ENCODE measurements around the gene NHS.

Gene NHS

GRCh38 chrX:17669891-17670290, 294.9 kb downstream of the NHS start:
- no peak for DNase-seq (ENCODE audit: low read depth)
- TF ChIP-seq, protein P1, sequence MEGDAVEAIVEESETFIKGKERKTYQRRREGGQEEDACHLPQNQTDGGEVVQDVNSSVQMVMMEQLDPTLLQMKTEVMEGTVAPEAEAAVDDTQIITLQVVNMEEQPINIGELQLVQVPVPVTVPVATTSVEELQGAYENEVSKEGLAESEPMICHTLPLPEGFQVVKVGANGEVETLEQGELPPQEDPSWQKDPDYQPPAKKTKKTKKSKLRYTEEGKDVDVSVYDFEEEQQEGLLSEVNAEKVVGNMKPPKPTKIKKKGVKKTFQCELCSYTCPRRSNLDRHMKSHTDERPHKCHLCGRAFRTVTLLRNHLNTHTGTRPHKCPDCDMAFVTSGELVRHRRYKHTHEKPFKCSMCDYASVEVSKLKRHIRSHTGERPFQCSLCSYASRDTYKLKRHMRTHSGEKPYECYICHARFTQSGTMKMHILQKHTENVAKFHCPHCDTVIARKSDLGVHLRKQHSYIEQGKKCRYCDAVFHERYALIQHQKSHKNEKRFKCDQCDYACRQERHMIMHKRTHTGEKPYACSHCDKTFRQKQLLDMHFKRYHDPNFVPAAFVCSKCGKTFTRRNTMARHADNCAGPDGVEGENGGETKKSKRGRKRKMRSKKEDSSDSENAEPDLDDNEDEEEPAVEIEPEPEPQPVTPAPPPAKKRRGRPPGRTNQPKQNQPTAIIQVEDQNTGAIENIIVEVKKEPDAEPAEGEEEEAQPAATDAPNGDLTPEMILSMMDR (IDR thresholded peaks at IDR 0.05; ENCODE audit: insufficient read depth, low read depth, low read length, missing control alignments): no peak
- H3K4me3 ChIP-seq (ENCODE audit: low read length): no peak overlapping the region

- H3K4me3 ChIP-seq (ENCODE audit: low read length): no peak overlapping the region
- TF ChIP-seq, protein P1 (IDR thresholded peaks at IDR 0.05; ENCODE audit: insufficient read depth, low read depth, low read length, missing control alignments): no peak
- no peak for DNase-seq (ENCODE audit: low read depth)
Observed at GRCh38 chrX:17670874-17671273, 295.9 kb downstream of the NHS start.

- no peak for DNase-seq (ENCODE audit: low read depth)
- TF ChIP-seq, protein P1 (IDR thresholded peaks at IDR 0.05; ENCODE audit: insufficient read depth, low read depth, low read length, missing control alignments): no peak
- no peak overlapping the region for H3K4me3 ChIP-seq (ENCODE audit: low read length)
Observed at GRCh38 chrX:17674601-17675000, 299.6 kb downstream of the NHS start.

DNA sequence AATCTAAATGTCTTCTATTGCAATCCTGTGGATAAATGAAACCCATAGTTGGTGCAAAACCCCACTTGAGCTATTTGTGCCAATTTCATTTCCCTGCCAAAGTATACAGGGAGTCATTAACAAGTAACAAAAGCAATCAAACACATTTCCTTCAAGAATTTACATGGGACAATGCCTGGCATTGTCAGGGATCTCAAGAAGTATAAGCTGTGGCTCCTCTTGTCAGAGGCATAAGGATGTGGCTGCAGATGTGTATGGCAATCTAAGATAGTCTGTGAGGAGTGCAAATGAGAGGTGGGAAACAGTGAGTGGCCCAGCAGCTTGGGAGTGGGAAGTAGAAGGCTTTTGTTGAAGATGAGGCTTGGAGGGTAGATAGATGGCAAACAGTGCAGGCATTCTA, 304.3 kb downstream of the NHS start:
- no peak overlapping the region for H3K4me3 ChIP-seq (ENCODE audit: low read length)
- TF ChIP-seq, protein P1 (IDR thresholded peaks at IDR 0.05; ENCODE audit: insufficient read depth, low read depth, low read length, missing control alignments): no peak
- DNase-seq (ENCODE audit: low read depth): no peak

DNA sequence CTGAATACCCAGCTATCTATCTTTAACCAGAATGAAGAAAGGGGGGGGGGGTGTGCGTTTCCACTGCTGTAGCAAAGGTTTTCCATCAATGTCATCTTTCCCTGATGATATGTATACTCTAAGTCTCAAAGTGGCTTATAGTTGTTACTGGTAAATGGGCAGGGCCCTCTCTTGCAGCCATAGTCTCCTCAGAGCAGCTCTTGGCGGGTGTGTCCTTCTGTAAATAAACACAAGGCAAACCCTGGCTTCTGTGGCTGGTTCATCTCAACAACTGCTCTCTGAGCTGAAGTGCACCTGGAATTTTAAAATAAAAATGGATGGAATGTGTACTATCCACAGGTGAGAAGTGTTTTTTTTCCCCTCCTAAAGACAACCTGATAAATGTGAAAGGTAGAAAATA, 304.8 kb downstream of the NHS start:
- DNase-seq (ENCODE audit: low read depth): peak; percentile 10
- no peak overlapping the region for H3K4me3 ChIP-seq (ENCODE audit: low read length)
- TF ChIP-seq, protein P1 (IDR thresholded peaks at IDR 0.05; ENCODE audit: insufficient read depth, low read depth, low read length, missing control alignments): no peak

DNA sequence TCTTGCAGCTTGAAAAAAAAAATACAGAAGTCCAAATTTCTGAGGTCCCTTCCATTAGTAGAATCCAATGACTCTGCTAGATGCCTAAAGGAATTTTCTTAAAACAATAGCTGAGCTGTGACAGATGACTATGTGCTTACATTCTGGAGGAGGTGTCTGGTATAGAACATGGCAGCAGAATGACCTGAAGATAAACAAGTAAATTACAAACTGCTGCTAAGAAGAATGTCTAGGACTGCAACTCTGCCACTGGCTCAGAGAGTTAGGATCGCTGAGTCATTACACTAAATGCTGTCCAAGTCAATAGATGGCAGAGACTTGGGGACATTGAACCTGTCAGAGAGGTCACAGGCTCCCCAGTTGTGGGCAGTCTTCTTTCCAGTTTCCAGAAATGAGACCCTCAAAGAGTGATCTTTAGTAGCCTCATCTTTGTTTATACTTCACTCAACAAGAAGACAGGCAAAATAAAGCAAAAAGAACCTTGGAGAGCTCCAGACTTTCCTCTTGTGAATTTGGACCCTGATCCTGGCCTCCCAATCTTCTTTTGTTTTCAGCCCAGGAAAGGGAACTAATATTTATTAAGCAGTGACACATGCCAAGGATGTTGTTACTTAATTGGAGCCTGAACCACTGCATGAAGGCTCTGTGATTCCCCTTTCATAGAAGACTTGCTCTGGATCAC, 305.9 kb downstream of the NHS start:
- no peak overlapping the region for H3K4me3 ChIP-seq (ENCODE audit: low read length)
- DNase-seq (ENCODE audit: low read depth): peak; percentile 14
- TF ChIP-seq, protein P1 (IDR thresholded peaks at IDR 0.05; ENCODE audit: insufficient read depth, low read depth, low read length, missing control alignments): no peak

- DNase-seq (ENCODE audit: low read depth): no peak
- H3K4me3 ChIP-seq (ENCODE audit: low read length): no peak overlapping the region
- TF ChIP-seq, protein P1 (IDR thresholded peaks at IDR 0.05; ENCODE audit: insufficient read depth, low read depth, low read length, missing control alignments): no peak
Observed at GRCh38 chrX:17682259-17682658, 307.3 kb downstream of the NHS start.

All from epithelial cell of esophagus (primary cell).